Measurements from ENCODE around the gene MORN5. TPM values are rescaled to one million over a fixed set of nuclear protein-coding genes. Genes with fewer than 3 reads are reported as not detected.

Gene MORN5
- total RNA-seq, 6 donors from 2014 or later = 3.5 to 33.5 (median 10.5) TPM; not detected in 1

DNA sequence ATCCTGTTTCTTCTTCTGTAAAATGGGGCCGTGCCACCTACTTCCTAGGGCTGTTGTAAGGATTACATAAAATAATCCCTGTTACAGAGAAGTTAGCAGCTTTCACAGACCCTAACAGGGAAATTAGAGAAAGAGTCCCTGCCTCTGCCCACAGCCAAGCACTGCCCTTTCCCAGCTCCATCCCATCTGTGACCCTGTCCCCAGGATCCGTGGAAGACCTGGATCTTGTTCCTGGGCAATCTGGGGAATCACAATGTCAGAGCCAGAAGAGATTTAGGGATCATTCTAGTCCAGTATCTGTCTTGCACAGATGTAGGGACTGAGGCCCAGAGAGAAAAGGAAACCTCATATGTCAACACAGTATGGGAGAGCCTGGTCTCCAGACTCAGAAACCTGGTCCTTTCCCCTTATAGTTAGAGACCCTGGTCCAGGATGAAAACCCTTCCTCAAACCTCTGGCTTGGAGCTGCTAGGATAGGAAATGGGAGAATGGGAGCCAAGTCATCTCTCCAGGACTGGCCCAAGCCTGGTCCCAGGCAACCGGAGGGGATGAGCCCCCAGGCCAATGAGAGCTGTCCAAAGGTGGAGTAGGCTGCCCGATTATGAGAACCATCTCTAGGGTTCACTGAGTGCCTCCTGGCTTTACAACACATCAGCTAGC is 56.6 kb downstream of the MORN5 start:
- Histone ChIP-seq H3K27me3 (peaks cover 0 to 49% (median 17%) of the 10 kb centered on the region in 4 donors), H3K4me3 (no peak overlapping the region), H3K4me1 (peaks cover 22 to 37% (median 31%) of the 10 kb centered on the region in 4 donors), H3K9me3 (no peaks in the 10 kb centered on the region), H3K27ac (no peak overlapping the region), H3K36me3 (no peaks in the 10 kb centered on the region)
- ATAC-seq (ENCODE audit: low FRiP score in 2 of 2) (no peak), DNase-seq (no peak)
- TF ChIP-seq CTCF (IDR thresholded peaks at IDR 0.05) (no peak), POLR2AphosphoS5 (IDR thresholded peaks at IDR 0.05) (no peak), EP300 (IDR thresholded peaks at IDR 0.05) (no peak), POLR2A (IDR thresholded peaks at IDR 0.05) (no peak)
- 82 to 87% methylated on average over 2 to 4 of the region's 4 CpGs for WGBS, 2 donors

DNA sequence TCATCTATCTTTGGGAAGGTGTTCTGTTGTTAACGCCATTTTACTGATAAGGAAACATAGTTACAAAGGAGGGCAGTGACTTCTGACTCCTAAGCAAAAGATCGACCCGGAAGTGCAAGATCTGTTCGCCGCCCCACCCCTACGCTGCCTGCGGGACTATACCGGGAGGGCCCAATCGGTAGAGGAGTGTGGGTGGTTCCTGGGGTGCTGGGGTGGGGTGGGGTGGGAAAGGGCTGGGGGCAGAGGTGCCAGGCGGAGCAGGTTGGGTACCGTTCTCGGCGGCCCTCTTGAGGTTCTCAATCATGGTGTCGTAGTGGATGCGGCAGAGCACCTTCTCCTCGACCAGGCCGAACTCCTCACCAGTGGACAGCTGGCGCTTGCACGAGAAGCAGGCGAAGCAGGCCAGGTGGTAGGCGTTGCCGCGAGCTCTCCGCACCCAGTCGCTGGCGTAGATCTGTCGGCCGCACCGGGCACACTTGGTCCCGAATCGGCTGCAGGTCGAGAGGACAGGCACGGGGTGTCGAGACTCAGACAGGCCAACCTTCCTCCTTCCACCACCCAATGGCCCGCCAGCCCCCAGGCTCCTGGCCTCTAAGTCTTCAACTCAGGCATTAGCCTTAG is 57.2 kb downstream of the MORN5 start:
- H3K36me3 ChIP-seq = no peaks in the 10 kb centered on the region
- H3K27ac ChIP-seq = no peak overlapping the region
- ATAC-seq (ENCODE audit: low FRiP score in 2 of 2) (no peak), DNase-seq (peak in 1 of 2 donors; percentile 68)
- H3K27me3 ChIP-seq = peaks cover 0 to 53% (median 19%) of the 10 kb centered on the region in 4 donors
- no peak overlapping the region for H3K4me3 ChIP-seq
- no peaks in the 10 kb centered on the region for H3K9me3 ChIP-seq
- TF ChIP-seq EP300 (IDR thresholded peaks at IDR 0.05) (no peak), CTCF (IDR thresholded peaks at IDR 0.05) (no peak), POLR2AphosphoS5 (IDR thresholded peaks at IDR 0.05) (no peak), POLR2A (IDR thresholded peaks at IDR 0.05) (no peak)
- 63 to 68% methylated on average over 14 to 35 of the region's 35 CpGs for WGBS, 2 donors
- H3K4me1 ChIP-seq = peaks cover 22 to 39% (median 31%) of the 10 kb centered on the region in 4 donors

- peaks cover 22 to 39% (median 31%) of the 10 kb centered on the region in 4 donors for H3K4me1 ChIP-seq
- WGBS, 2 donors = 37 to 63% methylated on average over 4 of the region's 4 CpGs
- no peak overlapping the region for H3K27ac ChIP-seq
- peaks cover 0 to 58% (median 21%) of the 10 kb centered on the region in 4 donors for H3K27me3 ChIP-seq
- DNase-seq (no peak), ATAC-seq (ENCODE audit: low FRiP score in 2 of 2) (no peak)
- no peaks in the 10 kb centered on the region for H3K9me3 ChIP-seq
- no peaks in the 10 kb centered on the region for H3K36me3 ChIP-seq
- TF ChIP-seq EP300 (IDR thresholded peaks at IDR 0.05) (no peak), POLR2A (IDR thresholded peaks at IDR 0.05) (no peak), POLR2AphosphoS5 (IDR thresholded peaks at IDR 0.05) (no peak), CTCF (IDR thresholded peaks at IDR 0.05) (no peak)
- H3K4me3 ChIP-seq = no peak overlapping the region
Observed at GRCh38 chr9:122217640-122218039, 57.9 kb downstream of the MORN5 start.

- Histone ChIP-seq H3K9me3 (no peaks in the 10 kb centered on the region), H3K36me3 (no peaks in the 10 kb centered on the region), H3K4me3 (no peak overlapping the region), H3K4me1 (peaks cover 21 to 37% (median 29%) of the 10 kb centered on the region in 4 donors), H3K27ac (no peak overlapping the region), H3K27me3 (peaks cover 0 to 55% (median 20%) of the 10 kb centered on the region in 4 donors)
- ATAC-seq (ENCODE audit: low FRiP score in 2 of 2) = no peak
- no peak for TF ChIP-seq CTCF (IDR thresholded peaks at IDR 0.05)
- no peak for TF ChIP-seq EP300 (IDR thresholded peaks at IDR 0.05)
- TF ChIP-seq POLR2A (IDR thresholded peaks at IDR 0.05) = no peak
- no peak for TF ChIP-seq POLR2AphosphoS5 (IDR thresholded peaks at IDR 0.05)
- WGBS, 2 donors = 44 to 55% methylated on average over 11 of the region's 11 CpGs
- DNase-seq = no peak
Observed at GRCh38 chr9:122218071-122218934, 58.6 kb downstream of the MORN5 start.
